RWPE1 (cell line): ENCODE measurements around the gene SLC35F5.
A peak's percentile ranks its signal among the peaks of the same experiment; 100 is the strongest.

Experiments
- CTCF ChIA-PET: fragments of 350-600 bp; sonication (Branson Sonifier 250); formaldehyde crosslinking; extraction: SDS; loops from one replicate; lab custom pipeline; 2021; lab: Yijun Ruan, JAX
- POLR2A ChIA-PET: fragments of 400-600 bp; formaldehyde crosslinking; extraction: SDS; loops from one replicate; lab custom pipeline; 2020; ENCODE audit warnings: antibody characterized with exemption; ENCODE audit not compliant: low non-redundant PET; lab: Yijun Ruan, JAX
- DNase-seq: peaks from one replicate; pipeline ENCODE4 v3.0.0; 2012; ENCODE audit warnings: low spot score
- H3K27ac ChIP-seq: fragments of 450-650 bp; 2 replicates; pipeline ENCODE4 v1.5.1; 2017
- TF ChIP-seq, protein P1 (sequence below): fragments of 450-650 bp; conservative IDR thresholded peaks from 2 replicates; pipeline ENCODE4 v1.5.1; 2017; ENCODE audit warnings: low read depth, mild to moderate bottlenecking

SLC35F5 gene, protein sequence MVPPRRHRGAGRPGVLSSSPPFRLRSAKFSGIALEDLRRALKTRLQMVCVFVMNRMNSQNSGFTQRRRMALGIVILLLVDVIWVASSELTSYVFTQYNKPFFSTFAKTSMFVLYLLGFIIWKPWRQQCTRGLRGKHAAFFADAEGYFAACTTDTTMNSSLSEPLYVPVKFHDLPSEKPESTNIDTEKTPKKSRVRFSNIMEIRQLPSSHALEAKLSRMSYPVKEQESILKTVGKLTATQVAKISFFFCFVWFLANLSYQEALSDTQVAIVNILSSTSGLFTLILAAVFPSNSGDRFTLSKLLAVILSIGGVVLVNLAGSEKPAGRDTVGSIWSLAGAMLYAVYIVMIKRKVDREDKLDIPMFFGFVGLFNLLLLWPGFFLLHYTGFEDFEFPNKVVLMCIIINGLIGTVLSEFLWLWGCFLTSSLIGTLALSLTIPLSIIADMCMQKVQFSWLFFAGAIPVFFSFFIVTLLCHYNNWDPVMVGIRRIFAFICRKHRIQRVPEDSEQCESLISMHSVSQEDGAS

DNA sequence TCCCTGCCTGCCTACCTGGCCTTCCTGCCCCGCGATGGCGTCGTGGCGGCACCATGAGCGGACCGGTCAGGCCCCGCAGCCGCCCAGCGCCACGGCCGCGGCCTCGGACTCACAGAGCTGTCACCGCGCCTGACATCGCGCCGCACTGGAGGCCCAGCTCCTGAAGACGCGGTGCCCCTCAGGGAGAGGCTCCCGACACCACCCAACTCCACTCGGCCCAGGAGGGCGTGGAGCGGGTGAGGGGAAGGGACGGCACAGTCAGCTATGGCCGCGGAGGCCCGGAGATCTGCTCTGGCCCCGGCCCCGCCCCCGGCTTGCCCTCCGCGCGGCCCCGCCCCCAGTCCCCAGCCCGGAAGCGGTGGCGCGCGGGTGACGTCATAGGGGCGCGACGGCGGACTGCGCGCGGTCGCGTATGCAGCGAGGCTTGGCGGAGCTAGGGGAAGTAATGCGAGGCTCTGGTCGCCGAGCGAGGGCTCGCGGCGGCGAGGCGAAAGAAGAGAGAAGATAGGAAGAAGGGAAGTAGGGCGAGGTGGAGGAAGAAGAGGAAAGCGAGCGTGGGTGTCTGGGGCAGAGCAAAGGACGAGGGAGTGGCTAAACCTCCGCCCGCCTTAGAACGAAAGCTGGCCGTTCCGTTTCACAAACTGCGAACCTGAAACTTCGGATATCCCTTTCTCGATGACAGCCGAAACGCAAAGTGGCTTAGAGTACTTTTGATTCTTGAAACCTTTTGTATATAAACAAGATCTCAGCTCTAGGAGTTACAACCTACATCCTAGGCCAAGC lies at the start of gene SLC35F5:
Gene SLC35F5, minus strand, starts transcription at position 288 of the 783 bp plus-strand sequence. Its CDS starts 233 bp downstream, at position 55.
- TF ChIP-seq, protein P1, sequence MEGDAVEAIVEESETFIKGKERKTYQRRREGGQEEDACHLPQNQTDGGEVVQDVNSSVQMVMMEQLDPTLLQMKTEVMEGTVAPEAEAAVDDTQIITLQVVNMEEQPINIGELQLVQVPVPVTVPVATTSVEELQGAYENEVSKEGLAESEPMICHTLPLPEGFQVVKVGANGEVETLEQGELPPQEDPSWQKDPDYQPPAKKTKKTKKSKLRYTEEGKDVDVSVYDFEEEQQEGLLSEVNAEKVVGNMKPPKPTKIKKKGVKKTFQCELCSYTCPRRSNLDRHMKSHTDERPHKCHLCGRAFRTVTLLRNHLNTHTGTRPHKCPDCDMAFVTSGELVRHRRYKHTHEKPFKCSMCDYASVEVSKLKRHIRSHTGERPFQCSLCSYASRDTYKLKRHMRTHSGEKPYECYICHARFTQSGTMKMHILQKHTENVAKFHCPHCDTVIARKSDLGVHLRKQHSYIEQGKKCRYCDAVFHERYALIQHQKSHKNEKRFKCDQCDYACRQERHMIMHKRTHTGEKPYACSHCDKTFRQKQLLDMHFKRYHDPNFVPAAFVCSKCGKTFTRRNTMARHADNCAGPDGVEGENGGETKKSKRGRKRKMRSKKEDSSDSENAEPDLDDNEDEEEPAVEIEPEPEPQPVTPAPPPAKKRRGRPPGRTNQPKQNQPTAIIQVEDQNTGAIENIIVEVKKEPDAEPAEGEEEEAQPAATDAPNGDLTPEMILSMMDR: no peak
- peak within 1 kb of the TSS; percentile 94 for H3K27ac ChIP-seq
- ChIA-PET CTCF (interaction anchor here (0.6 to 0.8 kb wide), 2 partner anchors 80 to 221 kb away, joined by 4 to 5 read pairs; no protein-coding TSS in a partner anchor), POLR2A (interaction anchor here (0.7 to 1.5 kb wide), 4 partner anchors 67 to 282 kb away, joined by 3 to 7 read pairs (median 4); partner anchors contain the start of gene ACTR3)
- DNase-seq: peak; percentile 81

DNA sequence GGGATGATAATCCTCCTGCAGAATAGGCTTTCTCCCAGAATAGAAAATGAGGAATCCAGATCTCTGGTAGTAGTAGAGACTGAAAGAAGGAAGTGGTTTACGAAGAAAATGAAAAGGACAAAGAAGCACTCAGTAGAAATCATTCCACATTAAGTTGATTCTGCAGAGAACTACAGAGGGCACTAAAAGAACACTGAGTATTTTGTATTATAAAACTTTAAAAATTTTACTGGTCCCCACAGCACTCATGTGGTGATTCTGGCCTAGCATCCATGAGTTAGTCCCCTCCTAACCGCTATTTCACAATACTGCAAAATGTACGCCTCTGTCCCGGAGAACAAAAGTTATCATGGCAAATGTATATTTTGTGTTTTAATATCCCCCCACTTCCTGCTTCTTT lies 42.9 kb upstream of the SLC35F5 start:
- no peak overlapping the region for H3K27ac ChIP-seq
- POLR2A ChIA-PET: no interaction called here
- no peak for DNase-seq
- CTCF ChIA-PET: interaction anchor here (0.7 kb wide), 1 partner anchor 30 kb away, joined by 3 read pairs; no protein-coding TSS in a partner anchor
- TF ChIP-seq, protein P1: no peak

DNA sequence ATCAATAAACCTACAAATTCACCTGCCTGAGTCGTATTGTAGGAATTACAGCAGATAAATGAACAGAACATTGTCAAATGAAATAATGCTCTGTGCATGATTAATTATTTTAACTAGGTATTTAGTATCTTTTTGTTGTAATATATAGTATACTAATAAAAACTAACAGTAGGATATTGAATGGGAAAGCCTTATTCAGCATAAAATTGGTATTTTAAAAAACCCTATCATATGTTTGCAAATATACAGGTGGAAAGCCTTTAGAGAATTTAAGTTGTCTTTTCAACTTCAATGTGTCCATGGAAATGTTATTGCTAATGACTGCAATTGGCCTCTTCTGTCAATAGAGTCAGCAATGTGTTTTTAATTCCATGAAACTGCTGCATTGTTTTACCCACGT lies 40.8 kb upstream of the SLC35F5 start:
- CTCF ChIA-PET: interaction anchor here (0.7 kb wide), 1 partner anchor 48 kb away, joined by 5 read pairs; no protein-coding TSS in a partner anchor
- no peak for DNase-seq
- TF ChIP-seq, protein P1: no peak
- no peak overlapping the region for H3K27ac ChIP-seq
- POLR2A ChIA-PET: no interaction called here

DNA sequence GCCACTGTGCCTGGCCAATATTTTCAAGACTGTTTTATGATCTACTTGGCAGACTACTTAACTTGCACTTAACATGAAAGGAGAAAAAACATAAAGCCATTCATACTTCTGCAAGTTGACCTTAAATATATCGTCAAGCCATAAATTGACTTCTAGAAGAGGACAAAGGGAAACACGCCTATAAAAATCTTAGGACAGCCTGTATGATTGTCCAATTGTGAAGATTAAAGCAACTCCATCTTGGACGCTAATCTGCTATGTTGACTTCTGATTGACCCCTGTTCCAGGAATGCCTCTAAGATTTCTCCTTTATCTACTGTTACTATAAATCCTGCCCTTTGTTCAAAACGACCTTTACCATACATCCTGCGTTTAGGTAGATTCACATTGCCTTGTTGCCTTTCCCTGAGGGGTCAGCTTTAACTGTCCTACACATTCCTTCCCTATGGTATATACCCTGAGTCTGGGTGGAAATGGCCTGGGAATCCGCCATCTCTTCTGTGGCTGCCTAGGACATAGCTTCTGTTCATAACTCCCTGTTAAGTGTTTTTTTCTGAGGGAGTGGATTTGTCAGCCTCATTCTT lies 40.2 kb upstream of the SLC35F5 start:
- ChIA-PET POLR2A (no interaction called here), CTCF (interaction anchor here (0.7 kb wide), 1 partner anchor 48 kb away, joined by 5 read pairs; no protein-coding TSS in a partner anchor)
- TF ChIP-seq, protein P1: no peak
- H3K27ac ChIP-seq: no peak overlapping the region
- DNase-seq: no peak

DNA sequence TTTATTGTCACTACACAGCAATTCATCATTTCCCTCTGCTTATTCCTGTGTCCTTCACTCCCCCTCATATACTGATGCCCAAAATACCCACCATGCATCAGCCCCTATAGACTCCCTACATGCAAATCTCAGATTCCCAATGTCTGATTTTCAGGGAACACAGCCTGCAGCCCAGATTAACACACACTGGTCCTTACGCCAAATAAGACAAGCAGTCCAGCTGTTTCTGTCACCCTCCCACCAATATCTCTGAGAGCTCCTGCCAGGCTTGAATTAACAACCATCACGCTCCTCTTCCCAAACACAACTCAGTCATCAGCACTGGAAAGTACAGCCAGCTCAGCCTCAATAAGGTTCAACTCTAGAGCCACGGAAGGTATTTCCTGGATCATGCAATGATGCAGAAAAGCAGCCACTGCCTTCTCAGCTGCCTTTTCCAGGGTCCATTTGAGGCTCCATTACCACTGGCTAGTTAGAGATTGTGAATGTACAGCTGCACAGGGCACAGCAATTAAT lies 39.0 kb upstream of the SLC35F5 start:
- CTCF ChIA-PET: interaction anchor here (0.6 kb wide), 2 partner anchors 81 to 107 kb away, joined by 3 to 4 read pairs; no protein-coding TSS in a partner anchor

More for the DNA sequence above, 39.0 kb upstream of the SLC35F5 start:
- TF ChIP-seq, protein P1: no peak
- POLR2A ChIA-PET: no interaction called here
- H3K27ac ChIP-seq: no peak overlapping the region
- no peak for DNase-seq
